Tibial nerve (tissue), 4 donors: Measurements from ENCODE around the gene AOPEP.

Experiments
- EP300 ChIP-seq, 2 donors: sonication (generic); formaldehyde crosslinking; IDR thresholded peaks; one replicate each; pipeline ENCODE4 v1.6.1; 2017; ENCODE audit warnings: antibody characterized with exemption in 2 of 2, mild to moderate bottlenecking in 1 of 2
- TF ChIP-seq, protein P1 (sequence below), 5 experiments: fragments of 200-600 bp in 3 of 5; fragments of 450-650 bp in 2 of 5; sonication (generic) in 3 of 5; IDR thresholded peaks; one replicate each; pipeline ENCODE4 v1.5.1; 2016 to 2019; ENCODE audit warnings: antibody characterized with exemption in 5 of 5, mild to moderate bottlenecking in 3 of 5, moderate library complexity in 2 of 5

DNA sequence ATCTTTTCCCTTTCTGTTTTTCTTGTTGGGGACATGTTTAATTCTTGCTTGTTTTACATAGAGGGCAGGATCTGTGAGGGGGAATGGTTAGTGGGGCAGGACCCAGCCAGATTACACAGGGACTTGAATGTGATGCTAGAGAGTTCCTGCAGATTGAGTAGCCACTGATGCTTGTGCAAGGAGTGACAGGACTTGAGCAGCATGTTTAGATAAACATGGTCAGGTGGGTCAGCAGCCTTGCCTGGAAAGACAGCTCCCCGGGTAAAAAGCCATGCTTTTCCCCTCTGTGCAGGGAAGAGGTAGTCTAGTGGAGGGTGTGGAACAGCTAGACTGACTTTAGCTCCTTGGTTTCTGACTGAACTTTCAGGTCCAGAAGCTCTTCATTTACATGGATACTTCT lies 261.2 kb downstream of the AOPEP start:
- TF ChIP-seq, protein P1, sequence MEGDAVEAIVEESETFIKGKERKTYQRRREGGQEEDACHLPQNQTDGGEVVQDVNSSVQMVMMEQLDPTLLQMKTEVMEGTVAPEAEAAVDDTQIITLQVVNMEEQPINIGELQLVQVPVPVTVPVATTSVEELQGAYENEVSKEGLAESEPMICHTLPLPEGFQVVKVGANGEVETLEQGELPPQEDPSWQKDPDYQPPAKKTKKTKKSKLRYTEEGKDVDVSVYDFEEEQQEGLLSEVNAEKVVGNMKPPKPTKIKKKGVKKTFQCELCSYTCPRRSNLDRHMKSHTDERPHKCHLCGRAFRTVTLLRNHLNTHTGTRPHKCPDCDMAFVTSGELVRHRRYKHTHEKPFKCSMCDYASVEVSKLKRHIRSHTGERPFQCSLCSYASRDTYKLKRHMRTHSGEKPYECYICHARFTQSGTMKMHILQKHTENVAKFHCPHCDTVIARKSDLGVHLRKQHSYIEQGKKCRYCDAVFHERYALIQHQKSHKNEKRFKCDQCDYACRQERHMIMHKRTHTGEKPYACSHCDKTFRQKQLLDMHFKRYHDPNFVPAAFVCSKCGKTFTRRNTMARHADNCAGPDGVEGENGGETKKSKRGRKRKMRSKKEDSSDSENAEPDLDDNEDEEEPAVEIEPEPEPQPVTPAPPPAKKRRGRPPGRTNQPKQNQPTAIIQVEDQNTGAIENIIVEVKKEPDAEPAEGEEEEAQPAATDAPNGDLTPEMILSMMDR (IDR thresholded peaks at IDR 0.05), result no peak
- no peak for TF ChIP-seq EP300 (IDR thresholded peaks at IDR 0.05)
